ENCODE results near the gene ADARB1. TPM values are rescaled to one million over a fixed set of nuclear protein-coding genes. Genes with fewer than 3 reads are reported as not detected.

ADARB1 gene
- total RNA-seq, 1 experiment from 2014 or later = 14.1 TPM

- Histone ChIP-seq H3K27me3 (ENCODE audit: low read length) (no peaks in the 10 kb centered on the region), H3F3A (ENCODE audit: low read length, unreplicated experiment) (no peaks in the 10 kb centered on the region), H3K4me2 (ENCODE audit: low read length) (no peak overlapping the region), H4K20me1 (ENCODE audit: low read length) (no peaks in the 10 kb centered on the region), H3K4me1 (ENCODE audit: insufficient read depth, low read length) (no peaks in the 10 kb centered on the region), H3K9ac (ENCODE audit: low read length) (no peak overlapping the region), H3K4me3 (ENCODE audit: low read length) (no peak overlapping the region), H3K9me3 (ENCODE audit: low read length) (0 out of 2 replicates have a peak, but pooled peaks cover 4% of the 10 kb centered on the region), H2AFZ (ENCODE audit: low read length) (no peak overlapping the region), H3K79me2 (ENCODE audit: low read length) (no peaks in the 10 kb centered on the region), H3K36me3 (ENCODE audit: low read depth, low read length) (no peaks in the 10 kb centered on the region), H3K27ac (ENCODE audit: low read length) (no peak overlapping the region), H3K9me2 (replicated peaks; ENCODE audit: low read length) (no peaks in the 10 kb centered on the region)
- ChIA-PET POLR2A (ENCODE audit: unreplicated experiment) (no interaction called here), CTCF (no interaction called here)
- intact Hi-C loops (cut with micrococcal nuclease) = no loop called here
- TF ChIP-seq EZH2 (IDR thresholded peaks at IDR 0.05; ENCODE audit: low read length, unreplicated experiment) (no peak), CTCF (conservative IDR thresholded peaks at IDR 0.05; ENCODE audit: low read depth, low read length) (no peak), EZH2phosphoT487 (IDR thresholded peaks at IDR 0.05; ENCODE audit: borderline replicate concordance, low read length) (no peak)
- no TSS peak for BruUV-seq (replicated peaks)
- no peak for ATAC-seq
- no peak for DNase-seq
Measured at GRCh38 chr21:45043541-45044020, 30.8 kb upstream of the ADARB1 start.

GRCh38 chr21:45045481-45045880, 28.9 kb upstream of the ADARB1 start:
- ChIA-PET CTCF (no interaction called here), POLR2A (ENCODE audit: unreplicated experiment) (no interaction called here)
- no peak overlapping the region for H3K27ac ChIP-seq (ENCODE audit: low read length)
- TF ChIP-seq EZH2 (IDR thresholded peaks at IDR 0.05; ENCODE audit: low read length, unreplicated experiment) (no peak), EZH2phosphoT487 (IDR thresholded peaks at IDR 0.05; ENCODE audit: borderline replicate concordance, low read length) (no peak), CTCF (conservative IDR thresholded peaks at IDR 0.05; ENCODE audit: low read depth, low read length) (no peak)
- no peak overlapping the region for H3K4me3 ChIP-seq (ENCODE audit: low read length)
- no peak overlapping the region for H2AFZ ChIP-seq (ENCODE audit: low read length)
- no peaks in the 10 kb centered on the region for H3K27me3 ChIP-seq (ENCODE audit: low read length)
- intact Hi-C loops (cut with micrococcal nuclease) = no loop called here
- no peaks in the 10 kb centered on the region for H4K20me1 ChIP-seq (ENCODE audit: low read length)
- H3K4me2 ChIP-seq (ENCODE audit: low read length) = no peak overlapping the region
- H3K9me2 ChIP-seq (replicated peaks; ENCODE audit: low read length) = no peaks in the 10 kb centered on the region
- peaks cover 5% of the 10 kb centered on the region for H3K4me1 ChIP-seq (ENCODE audit: insufficient read depth, low read length)
- H3K79me2 ChIP-seq (ENCODE audit: low read length) = no peaks in the 10 kb centered on the region
- no peaks in the 10 kb centered on the region for H3F3A ChIP-seq (ENCODE audit: low read length, unreplicated experiment)
- H3K9me3 ChIP-seq (ENCODE audit: low read length) = 0 out of 2 replicates have a peak, but pooled peaks cover 4% of the 10 kb centered on the region
- H3K9ac ChIP-seq (ENCODE audit: low read length) = no peak overlapping the region
- ATAC-seq (no peak), DNase-seq (no peak)
- no peaks in the 10 kb centered on the region for H3K36me3 ChIP-seq (ENCODE audit: low read depth, low read length)
- no TSS peak for BruUV-seq (replicated peaks)

GRCh38 chr21:45047257-45047656, 27.1 kb upstream of the ADARB1 start:
- POLR2A ChIA-PET (ENCODE audit: unreplicated experiment) = no interaction called here
- peaks cover 16% of the 10 kb centered on the region for H3K4me1 ChIP-seq (ENCODE audit: insufficient read depth, low read length)
- BruUV-seq (replicated peaks) = no TSS peak

More at GRCh38 chr21:45047257-45047656, 27.1 kb upstream of the ADARB1 start:
- no peak overlapping the region for H2AFZ ChIP-seq (ENCODE audit: low read length)
- H4K20me1 ChIP-seq (ENCODE audit: low read length) = no peaks in the 10 kb centered on the region
- H3K27ac ChIP-seq (ENCODE audit: low read length) = no peak overlapping the region
- no peak overlapping the region for H3K4me3 ChIP-seq (ENCODE audit: low read length)
- DNase-seq (no peak), ATAC-seq (no peak)
- no peak for TF ChIP-seq EZH2 (IDR thresholded peaks at IDR 0.05; ENCODE audit: low read length, unreplicated experiment)
- no peaks in the 10 kb centered on the region for H3K27me3 ChIP-seq (ENCODE audit: low read length)
- no peak overlapping the region for H3K9ac ChIP-seq (ENCODE audit: low read length)
- 0 out of 2 replicates have a peak, but pooled peaks cover 4% of the 10 kb centered on the region for H3K9me3 ChIP-seq (ENCODE audit: low read length)
- H3K4me2 ChIP-seq (ENCODE audit: low read length) = no peak overlapping the region
- no peaks in the 10 kb centered on the region for H3K79me2 ChIP-seq (ENCODE audit: low read length)
- intact Hi-C loops (cut with micrococcal nuclease) = no loop called here
- no peaks in the 10 kb centered on the region for H3K9me2 ChIP-seq (replicated peaks; ENCODE audit: low read length)
- no peaks in the 10 kb centered on the region for H3F3A ChIP-seq (ENCODE audit: low read length, unreplicated experiment)
- CTCF ChIA-PET = no interaction called here
- H3K36me3 ChIP-seq (ENCODE audit: low read depth, low read length) = no peaks in the 10 kb centered on the region

All from PC-3 (cell line).